Measurements from ENCODE around the gene CFL1. TPM values are rescaled to one million over a fixed set of nuclear protein-coding genes. Genes with fewer than 3 reads are reported as not detected.
A peak's percentile ranks its signal among the peaks of the same experiment; 100 is the strongest.

The CFL1 gene
- total and polyA plus RNA-seq, 2 donors from 2014 or later = 705 to 846 TPM

DNA sequence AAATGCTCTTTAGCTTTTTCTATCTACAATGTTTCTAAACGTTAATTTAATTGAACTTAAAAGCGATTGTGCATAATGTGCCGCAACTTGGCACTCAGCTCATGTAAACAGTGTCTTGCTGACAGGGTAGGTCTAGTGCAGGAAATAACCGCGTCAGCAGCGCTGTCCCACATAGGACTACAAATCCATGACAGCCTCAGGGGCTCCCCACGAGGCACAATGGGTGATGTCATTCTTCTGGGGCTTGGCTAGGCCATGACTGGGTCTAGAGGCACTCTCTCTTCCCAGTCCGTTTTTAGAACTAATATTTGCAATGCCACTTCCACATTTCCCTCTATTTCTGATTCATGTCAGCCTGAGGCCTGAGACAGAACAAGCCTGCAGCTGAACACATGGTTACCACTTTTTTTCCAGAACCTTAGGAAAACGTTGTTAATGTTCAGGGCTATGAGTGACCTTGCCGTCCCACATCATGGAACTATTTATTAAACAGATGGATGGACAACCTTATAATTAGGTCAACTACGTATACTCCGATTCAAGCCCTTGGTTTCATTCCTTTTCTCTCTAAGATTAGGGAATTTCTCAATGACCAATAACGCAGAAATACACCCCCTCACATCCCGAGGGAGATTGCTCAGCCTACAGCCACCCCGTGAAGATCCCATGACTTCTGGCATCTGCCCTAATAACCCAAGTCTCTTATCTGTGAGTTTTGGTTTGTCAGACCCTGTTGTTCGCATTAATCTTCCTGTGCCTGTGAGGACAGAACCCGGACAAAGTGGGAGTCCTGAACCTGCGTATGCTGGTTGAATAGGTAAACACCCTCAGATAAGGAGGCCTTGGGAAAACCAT lies 43.6 kb downstream of the CFL1 start:
- TF ChIP-seq, protein P1, sequence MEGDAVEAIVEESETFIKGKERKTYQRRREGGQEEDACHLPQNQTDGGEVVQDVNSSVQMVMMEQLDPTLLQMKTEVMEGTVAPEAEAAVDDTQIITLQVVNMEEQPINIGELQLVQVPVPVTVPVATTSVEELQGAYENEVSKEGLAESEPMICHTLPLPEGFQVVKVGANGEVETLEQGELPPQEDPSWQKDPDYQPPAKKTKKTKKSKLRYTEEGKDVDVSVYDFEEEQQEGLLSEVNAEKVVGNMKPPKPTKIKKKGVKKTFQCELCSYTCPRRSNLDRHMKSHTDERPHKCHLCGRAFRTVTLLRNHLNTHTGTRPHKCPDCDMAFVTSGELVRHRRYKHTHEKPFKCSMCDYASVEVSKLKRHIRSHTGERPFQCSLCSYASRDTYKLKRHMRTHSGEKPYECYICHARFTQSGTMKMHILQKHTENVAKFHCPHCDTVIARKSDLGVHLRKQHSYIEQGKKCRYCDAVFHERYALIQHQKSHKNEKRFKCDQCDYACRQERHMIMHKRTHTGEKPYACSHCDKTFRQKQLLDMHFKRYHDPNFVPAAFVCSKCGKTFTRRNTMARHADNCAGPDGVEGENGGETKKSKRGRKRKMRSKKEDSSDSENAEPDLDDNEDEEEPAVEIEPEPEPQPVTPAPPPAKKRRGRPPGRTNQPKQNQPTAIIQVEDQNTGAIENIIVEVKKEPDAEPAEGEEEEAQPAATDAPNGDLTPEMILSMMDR (IDR thresholded peaks at IDR 0.05; ENCODE audit: borderline replicate concordance, extremely low read depth, insufficient read depth) = no peak
- no peaks in the 10 kb centered on the region for H3K9me3 ChIP-seq (ENCODE audit: control insufficient read depth in 2 of 3, insufficient read depth in 1 of 3, low read length in 3 of 3)
- peaks cover 0 to 8% (median 5%) of the 10 kb centered on the region in 3 donors for H3K4me1 ChIP-seq (ENCODE audit: control insufficient read depth in 2 of 3, insufficient read depth in 2 of 3, low read depth in 1 of 3, low read length in 3 of 3)
- H3K27me3 ChIP-seq (ENCODE audit: control insufficient read depth, insufficient read depth, low read length) = no peaks in the 10 kb centered on the region
- no peak overlapping the region for H3K27ac ChIP-seq (ENCODE audit: low read depth in 2 of 2, low read length in 2 of 2)
- DNase-seq (peak in 1 of 5 donors; percentile 15), FAIRE-seq (no peak)
- intact Hi-C loops (cut with DNase I) = loop anchor here (10.0 kb wide), 1 partner anchor 100 kb away; the partner anchor contains the start of gene KAT5
- no peak overlapping the region for H3K9ac ChIP-seq (ENCODE audit: low read length in 3 of 3)
- H3K4me3 ChIP-seq (ENCODE audit: low read length in 3 of 3) = no peak overlapping the region
- peaks cover 0 to 3% (median 0%) of the 10 kb centered on the region in 3 donors for H3K36me3 ChIP-seq (ENCODE audit: control insufficient read depth in 2 of 3, insufficient read depth in 3 of 3, low read length in 3 of 3)

- Histone ChIP-seq H3K9me3 (ENCODE audit: control insufficient read depth in 2 of 3, insufficient read depth in 1 of 3, low read length in 3 of 3) (no peaks in the 10 kb centered on the region), H3K36me3 (ENCODE audit: control insufficient read depth in 2 of 3, insufficient read depth in 3 of 3, low read length in 3 of 3) (peaks cover 0 to 3% (median 0%) of the 10 kb centered on the region in 3 donors), H3K4me1 (ENCODE audit: control insufficient read depth in 2 of 3, insufficient read depth in 2 of 3, low read depth in 1 of 3, low read length in 3 of 3) (peaks cover 0 to 5% (median 5%) of the 10 kb centered on the region in 3 donors), H3K27me3 (ENCODE audit: control insufficient read depth, insufficient read depth, low read length) (no peaks in the 10 kb centered on the region), H3K9ac (ENCODE audit: low read length in 3 of 3) (no peak overlapping the region), H3K4me3 (ENCODE audit: low read length in 3 of 3) (no peak overlapping the region), H3K27ac (ENCODE audit: low read depth in 2 of 2, low read length in 2 of 2) (no peak overlapping the region)
- DNase-seq = peak in 1 of 5 donors; percentile 77
- intact Hi-C loops (cut with DNase I) = loop anchor here (10.0 kb wide), 1 partner anchor 97 kb away; the partner anchor contains the start of gene KAT5
- TF ChIP-seq, protein P1 (IDR thresholded peaks at IDR 0.05; ENCODE audit: borderline replicate concordance, extremely low read depth, insufficient read depth) = no peak
- no peak for FAIRE-seq
Observed at GRCh38 chr11:65811764-65812475, 46.1 kb downstream of the CFL1 start.

GRCh38 chr11:65810046-65810868 lies 47.7 kb downstream of the CFL1 start:
- FAIRE-seq = no peak
- TF ChIP-seq, protein P1 (IDR thresholded peaks at IDR 0.05; ENCODE audit: borderline replicate concordance, extremely low read depth, insufficient read depth) = no peak
- Histone ChIP-seq H3K9ac (ENCODE audit: low read length in 3 of 3) (no peak overlapping the region), H3K27me3 (ENCODE audit: control insufficient read depth, insufficient read depth, low read length) (no peaks in the 10 kb centered on the region), H3K4me1 (ENCODE audit: control insufficient read depth in 2 of 3, insufficient read depth in 2 of 3, low read depth in 1 of 3, low read length in 3 of 3) (no peaks in the 10 kb centered on the region), H3K9me3 (ENCODE audit: control insufficient read depth in 2 of 3, insufficient read depth in 1 of 3, low read length in 3 of 3) (no peaks in the 10 kb centered on the region), H3K4me3 (ENCODE audit: low read length in 3 of 3) (no peak overlapping the region), H3K36me3 (ENCODE audit: control insufficient read depth in 2 of 3, insufficient read depth in 3 of 3, low read length in 3 of 3) (peaks cover 0 to under 1% (median 0%) of the 10 kb centered on the region in 3 donors), H3K27ac (ENCODE audit: low read depth in 2 of 2, low read length in 2 of 2) (no peak overlapping the region)
- DNase-seq = peak in 1 of 5 donors; percentile 52
- intact Hi-C loops (cut with DNase I) = loop anchor here (10.0 kb wide), 1 partner anchor 95 kb away; the partner anchor contains the start of gene KAT5

All from kidney (tissue), 14 donors.